IPS-18c (cell line): ENCODE data around the gene ALDH1A1.

Experiments used
- H3K4me3 ChIP-seq: 2 replicates; pipeline ENCODE4 v1.7.0; 2013; ENCODE audit warnings: low read depth, mild to moderate bottlenecking, low read length, moderate library complexity; ENCODE audit not compliant: insufficient read depth
- H3K9me3 ChIP-seq: one replicate; pipeline ENCODE4 v1.6.1; 2013; ENCODE audit warnings: mild to moderate bottlenecking, low read length, moderate library complexity; ENCODE audit not compliant: control insufficient read depth, insufficient read depth

The ALDH1A1 gene

GRCh38 chr9:72930828-72931227 lies 22.0 kb downstream of the ALDH1A1 start:
- Histone ChIP-seq H3K9me3 (no peaks in the 10 kb centered on the region), H3K4me3 (no peak overlapping the region)

DNA sequence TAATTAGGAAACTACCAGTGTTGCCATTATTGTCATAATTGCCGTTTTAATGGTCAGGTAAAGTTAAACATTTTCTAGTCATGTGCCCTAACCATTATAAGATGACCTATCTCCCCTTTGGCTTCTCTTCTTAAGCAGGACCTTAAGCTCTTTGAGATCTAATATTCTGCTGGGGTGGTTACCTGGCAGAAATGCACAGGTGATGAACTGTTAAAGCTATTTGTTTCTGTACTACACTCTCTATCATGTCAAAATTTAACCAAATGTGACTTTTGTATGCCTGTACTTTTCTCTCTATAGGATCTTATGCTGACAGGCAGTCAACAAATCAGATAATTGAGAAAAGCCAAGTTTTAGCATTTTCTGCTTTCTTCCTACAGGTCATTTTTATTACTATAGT lies 23.3 kb downstream of the ALDH1A1 start:
- H3K9me3 ChIP-seq: no peaks in the 10 kb centered on the region

DNA sequence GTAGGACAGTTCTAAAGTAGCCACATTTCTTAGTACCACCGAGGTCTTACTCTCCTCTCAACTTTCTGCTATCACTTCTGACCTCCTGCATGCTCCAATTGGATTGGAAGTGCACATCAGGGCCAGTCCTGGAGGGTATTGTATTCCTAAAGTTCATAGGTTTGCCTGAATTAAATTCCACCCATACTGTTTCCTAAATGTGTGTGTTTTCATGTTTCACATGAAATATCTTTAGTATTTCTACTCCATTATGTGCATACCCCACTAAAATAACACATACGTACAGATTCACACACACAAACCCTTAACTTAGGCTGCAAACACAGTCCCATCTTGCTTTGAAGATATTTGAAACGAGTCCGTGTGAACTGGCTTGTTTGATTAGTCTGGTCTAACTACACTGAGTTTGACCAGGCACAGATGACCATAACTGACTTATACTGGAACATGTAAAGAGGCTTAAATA lies 24.8 kb downstream of the ALDH1A1 start:
- Histone ChIP-seq H3K4me3 (no peak overlapping the region), H3K9me3 (no peaks in the 10 kb centered on the region)

More for the DNA sequence above, 23.3 kb downstream of the ALDH1A1 start:
- no peak overlapping the region for H3K4me3 ChIP-seq

DNA sequence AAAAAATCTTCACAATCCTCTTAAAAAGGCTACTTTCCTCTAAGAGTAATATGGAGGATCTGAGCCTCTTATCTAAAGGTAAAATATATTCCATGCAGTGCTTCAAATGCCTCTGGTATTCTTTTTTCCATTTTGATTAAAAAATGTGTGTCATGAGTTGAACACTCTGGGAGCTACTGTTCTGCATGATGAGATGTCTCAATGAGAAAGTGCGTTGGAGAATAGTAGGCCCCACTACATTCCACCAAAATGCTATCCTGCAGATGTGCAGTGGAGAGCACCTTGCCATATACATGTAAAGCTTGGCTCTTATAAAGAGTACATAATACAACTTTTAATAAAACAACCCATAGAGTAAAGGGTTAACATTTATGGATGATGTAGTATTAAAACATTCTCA lies 26.3 kb downstream of the ALDH1A1 start:
- Histone ChIP-seq H3K4me3 (no peak overlapping the region), H3K9me3 (no peaks in the 10 kb centered on the region)

DNA sequence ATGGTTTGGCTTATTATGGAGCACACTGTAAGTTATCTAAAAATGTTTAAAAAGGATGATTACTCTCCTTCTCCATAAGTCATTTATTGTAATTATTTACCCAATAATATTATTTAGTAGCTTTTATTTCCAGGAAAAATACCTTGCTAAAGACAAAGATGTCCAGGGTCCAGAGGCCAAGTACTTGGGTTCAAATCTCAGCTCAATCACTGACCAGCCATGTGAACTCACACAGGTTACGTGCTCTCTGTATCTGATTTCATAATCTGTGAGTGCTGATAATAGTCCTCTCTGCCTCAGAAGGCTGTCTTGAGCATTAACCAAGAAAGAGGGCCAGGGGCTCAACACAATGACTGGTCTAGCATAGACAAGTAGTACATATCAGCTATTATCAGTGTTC lies 27.0 kb downstream of the ALDH1A1 start:
- Histone ChIP-seq H3K4me3 (no peak overlapping the region), H3K9me3 (no peaks in the 10 kb centered on the region)

DNA sequence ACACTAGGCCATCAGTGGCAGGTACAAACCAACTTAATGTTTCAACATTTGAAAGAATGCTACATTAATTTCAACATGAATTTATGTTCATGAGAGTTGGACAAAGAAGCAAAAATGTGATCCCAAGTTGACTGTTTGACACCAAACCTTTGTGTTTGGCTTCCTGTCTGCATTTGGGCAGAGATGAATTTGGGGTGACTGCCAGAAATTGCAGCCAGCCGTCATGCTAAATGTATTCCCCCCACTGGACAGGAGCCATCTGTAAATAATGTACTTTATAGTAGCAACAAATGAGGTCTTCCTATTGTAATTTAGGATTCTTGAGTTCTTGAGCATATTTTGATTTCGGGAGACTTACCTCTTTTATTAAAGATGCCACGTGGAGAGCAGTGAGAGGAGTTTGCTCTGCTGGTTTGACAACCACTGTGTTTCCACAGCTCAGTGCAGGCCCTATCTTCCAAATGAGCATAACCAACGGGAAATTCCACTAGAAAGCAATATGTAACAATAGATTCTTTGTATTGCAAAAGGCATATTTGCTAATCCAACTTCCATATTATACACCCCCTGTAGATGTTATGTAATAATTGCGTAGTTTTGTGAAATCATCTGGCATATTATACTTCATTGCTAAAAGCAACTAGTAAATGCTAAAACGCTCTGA lies 27.6 kb downstream of the ALDH1A1 start:
- no peaks in the 10 kb centered on the region for H3K9me3 ChIP-seq
- no peak overlapping the region for H3K4me3 ChIP-seq

GRCh38 chr9:72924154-72924790 lies 28.6 kb downstream of the ALDH1A1 start:
- Histone ChIP-seq H3K4me3 (no peak overlapping the region), H3K9me3 (no peaks in the 10 kb centered on the region)

DNA sequence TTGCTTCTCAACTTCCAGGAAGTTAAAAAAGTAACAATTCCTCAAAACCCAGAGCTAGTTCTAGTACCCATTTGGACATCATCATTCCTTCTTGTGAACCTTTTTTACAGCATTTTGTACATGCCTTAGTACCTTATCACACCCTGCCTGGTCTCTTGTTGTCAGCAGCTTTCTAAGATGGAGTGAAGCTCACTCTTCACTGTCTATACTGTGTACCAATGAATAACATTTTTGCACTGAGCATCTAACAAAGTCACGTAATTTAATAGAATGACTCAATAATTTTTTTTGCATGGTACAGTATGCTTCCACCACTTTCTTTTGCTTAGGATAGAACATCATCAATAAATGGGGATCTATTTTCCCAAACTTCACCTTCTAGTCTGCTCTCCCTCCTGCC lies 29.8 kb downstream of the ALDH1A1 start:
- Histone ChIP-seq H3K4me3 (no peak overlapping the region), H3K9me3 (no peaks in the 10 kb centered on the region)

GRCh38 chr9:72921888-72922654 lies 30.8 kb downstream of the ALDH1A1 start:
- Histone ChIP-seq H3K4me3 (no peak overlapping the region), H3K9me3 (no peaks in the 10 kb centered on the region)

DNA sequence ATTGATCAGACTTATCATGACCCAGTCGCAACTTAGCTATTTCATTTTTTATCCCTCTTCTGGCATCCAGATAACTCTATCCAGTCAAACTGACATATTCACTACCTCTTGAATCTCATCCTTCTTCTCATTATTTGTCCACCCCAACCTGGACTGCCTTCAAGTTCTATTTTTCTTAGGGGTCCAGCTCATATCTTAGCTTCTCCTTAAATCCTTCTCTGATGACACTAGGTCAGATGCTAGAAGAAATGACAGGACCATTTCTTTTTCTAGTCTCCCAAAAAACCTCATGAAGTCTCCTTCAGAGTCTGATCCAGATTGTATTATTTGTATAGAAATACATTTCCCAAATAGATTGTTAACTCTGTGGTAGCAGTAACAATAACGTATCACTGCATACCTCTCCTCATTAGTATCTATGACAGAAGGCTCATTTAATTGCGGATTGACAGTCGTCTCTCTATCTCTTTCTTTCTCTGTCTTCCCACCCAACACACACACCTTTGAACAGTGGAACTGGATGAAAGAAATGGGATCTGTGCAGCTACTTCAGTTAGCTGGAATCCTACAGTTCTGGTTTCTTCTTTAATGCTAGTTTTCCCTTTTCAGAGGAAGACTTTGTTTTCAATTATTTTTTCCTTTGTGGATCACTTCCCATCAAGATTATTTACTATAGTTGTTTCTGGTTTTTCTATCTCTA lies 33.5 kb downstream of the ALDH1A1 start:
- no peaks in the 10 kb centered on the region for H3K9me3 ChIP-seq
- H3K4me3 ChIP-seq: no peak overlapping the region

- H3K4me3 ChIP-seq: no peak overlapping the region
- H3K9me3 ChIP-seq: no peaks in the 10 kb centered on the region
Observed at GRCh38 chr9:72917892-72918509, 34.9 kb downstream of the ALDH1A1 start.

DNA sequence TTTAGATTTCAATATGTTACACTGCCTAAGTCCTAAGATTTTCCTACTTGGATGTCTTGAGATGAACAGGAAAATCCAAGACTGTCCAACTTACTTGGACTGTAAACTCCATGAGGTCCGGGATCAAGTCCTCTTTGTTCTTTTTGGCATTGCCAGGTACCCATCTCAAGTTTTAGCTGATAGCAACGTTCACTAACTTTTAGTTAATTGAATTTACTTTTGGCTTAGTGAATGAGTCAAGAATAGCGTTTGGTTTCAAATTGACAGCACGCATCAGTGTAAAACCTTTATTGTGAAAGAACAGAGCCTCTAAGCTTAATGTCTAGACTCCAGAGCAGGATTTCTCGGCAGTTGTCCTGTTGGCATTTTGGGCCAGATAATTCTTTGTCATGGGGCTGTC lies 37.2 kb downstream of the ALDH1A1 start:
- Histone ChIP-seq H3K9me3 (no peaks in the 10 kb centered on the region), H3K4me3 (no peak overlapping the region)

GRCh38 chr9:72914750-72915149 lies 38.1 kb downstream of the ALDH1A1 start:
- H3K4me3 ChIP-seq: no peak overlapping the region
- H3K9me3 ChIP-seq: no peaks in the 10 kb centered on the region

DNA sequence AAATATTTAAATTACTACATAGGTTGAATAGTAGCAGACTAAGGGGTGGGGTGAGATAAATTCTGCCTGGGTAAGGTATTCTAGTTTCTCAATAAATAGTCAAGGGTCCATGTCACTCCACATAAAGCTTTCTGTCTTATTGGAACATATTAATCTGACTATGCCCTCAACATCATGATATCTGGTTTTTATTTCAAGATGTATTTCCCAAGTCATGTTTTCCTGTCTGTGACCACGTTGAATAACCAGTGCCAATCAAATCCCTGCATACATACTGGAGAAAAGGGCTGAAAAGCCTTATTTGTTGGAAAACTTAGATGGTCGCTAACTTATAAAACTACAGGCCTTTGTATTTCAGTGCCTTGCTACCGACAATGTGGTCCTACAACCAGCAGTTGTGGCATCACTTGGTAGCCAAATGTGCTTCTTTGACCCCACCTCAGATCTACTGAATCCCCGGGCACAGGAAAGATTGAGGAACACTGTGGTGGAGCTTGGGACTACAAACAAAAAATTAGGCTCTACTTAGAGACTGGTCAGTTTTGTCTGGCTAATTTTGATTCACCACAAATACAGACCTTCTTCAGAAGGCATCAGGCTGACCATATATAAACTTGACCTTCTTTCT lies 39.4 kb downstream of the ALDH1A1 start:
- Histone ChIP-seq H3K4me3 (no peak overlapping the region), H3K9me3 (no peaks in the 10 kb centered on the region)

- Histone ChIP-seq H3K4me3 (no peak overlapping the region), H3K9me3 (no peaks in the 10 kb centered on the region)
Observed at GRCh38 chr9:72912476-72913381, 40.1 kb downstream of the ALDH1A1 start.

DNA sequence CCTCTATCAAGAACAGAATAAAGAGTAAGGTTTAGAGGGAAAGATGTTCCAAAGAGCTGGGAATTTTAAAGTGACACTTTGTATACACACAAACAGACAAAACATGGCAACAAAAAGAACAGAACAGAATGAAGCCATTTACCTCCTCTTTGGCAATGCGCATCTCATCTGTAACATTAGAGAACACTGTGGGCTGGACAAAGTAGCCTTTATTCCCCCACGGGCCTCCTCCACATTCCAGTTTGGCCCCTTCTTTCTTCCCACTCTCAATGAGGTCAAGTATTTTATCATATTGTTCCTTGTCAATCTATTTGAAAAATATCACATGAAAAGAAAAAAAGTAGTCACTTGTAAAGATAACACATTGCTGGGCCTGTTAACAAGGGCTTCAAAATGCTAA lies 41.0 kb downstream of the ALDH1A1 start:
- no peaks in the 10 kb centered on the region for H3K9me3 ChIP-seq
- no peak overlapping the region for H3K4me3 ChIP-seq
